ENCODE results near the gene ERVK3-1. TPM values are rescaled to one million over a fixed set of nuclear protein-coding genes. Genes with fewer than 3 reads are reported as not detected.

ERVK3-1 gene
- total and polyA plus RNA-seq, 2 of the 8 experiments (the other 6 are each of a cell fraction or from before 2014, with no cell fraction given) = 29.9 to 31.5 TPM

GRCh38 chr19:58362272-58362994, 57.3 kb downstream of the ERVK3-1 start, which contains the start of gene ZNF497 (continued):
- no peak for TF ChIP-seq SIX5 (IDR thresholded peaks at IDR 0.05; ENCODE audit: low read depth, low read length)
- TF ChIP-seq CBX5 (IDR thresholded peaks at IDR 0.05; ENCODE audit: low read depth, low read length) = no peak
- no peak for TF ChIP-seq RAD21 (IDR thresholded peaks at IDR 0.05 in 1 of 2, conservative IDR thresholded peaks at IDR 0.05 in 1 of 2; ENCODE audit: low read depth in 2 of 2, low read length in 2 of 2)
- peak; percentile 54; the same call in 1 of the 2 replicates for TF ChIP-seq EGR1 (IDR thresholded peaks at IDR 0.05; ENCODE audit: borderline replicate concordance, low read depth, low read length)
- no peak for TF ChIP-seq ZNF274 (IDR thresholded peaks at IDR 0.05; ENCODE audit: borderline replicate concordance, extremely low read depth, low read length)
- TF ChIP-seq POLR2AphosphoS5 (IDR thresholded peaks at IDR 0.05; ENCODE audit: low read depth, low read length) = peak; percentile 84; the same call in 1 of the 2 replicates
- peak; percentile 85; the same call in 1 of the 2 replicates for TF ChIP-seq YY1 (IDR thresholded peaks at IDR 0.05; ENCODE audit: low read depth, low read length)
- peak; percentile 91 for TF ChIP-seq PHF8 (conservative IDR thresholded peaks at IDR 0.05; ENCODE audit: low read depth, low read length)
- no peak for TF ChIP-seq NANOG (IDR thresholded peaks at IDR 0.05; ENCODE audit: insufficient read depth, low read depth, low read length, poor library complexity, severe bottlenecking)
- peak; percentile 94; the same call in 1 of the 2 replicates for TF ChIP-seq RBBP5 (IDR thresholded peaks at IDR 0.05; ENCODE audit: borderline replicate concordance, low read depth, low read length)
- TF ChIP-seq TEAD4 (IDR thresholded peaks at IDR 0.05; ENCODE audit: low read depth, low read length) = 0 out of 2 replicates have a peak, but pooled peaks have one; percentile 22
- TF ChIP-seq KDM1A (IDR thresholded peaks at IDR 0.05; ENCODE audit: borderline replicate concordance, low read length) = no peak
- no peak for TF ChIP-seq SUZ12 (IDR thresholded peaks at IDR 0.05; ENCODE audit: low read length)
- no peak for TF ChIP-seq CHD1 (IDR thresholded peaks at IDR 0.05; ENCODE audit: low read depth, low read length)
- TF ChIP-seq JUN (IDR thresholded peaks at IDR 0.05; ENCODE audit: low read depth, low read length) = no peak
- no peak for TF ChIP-seq SIRT6 (IDR thresholded peaks at IDR 0.05; ENCODE audit: low read length)
- no peak for TF ChIP-seq RXRA (IDR thresholded peaks at IDR 0.05; ENCODE audit: insufficient read depth, low read depth, low read length)
- peak; percentile 91 for TF ChIP-seq TBP (IDR thresholded peaks at IDR 0.05; ENCODE audit: low read depth, low read length)
- peak; percentile 73 for TF ChIP-seq ASH2L (IDR thresholded peaks at IDR 0.05; ENCODE audit: low read length)
- TF ChIP-seq, protein P1, sequence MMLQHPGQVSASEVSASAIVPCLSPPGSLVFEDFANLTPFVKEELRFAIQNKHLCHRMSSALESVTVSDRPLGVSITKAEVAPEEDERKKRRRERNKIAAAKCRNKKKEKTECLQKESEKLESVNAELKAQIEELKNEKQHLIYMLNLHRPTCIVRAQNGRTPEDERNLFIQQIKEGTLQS (IDR thresholded peaks at IDR 0.05; ENCODE audit: insufficient read depth, low read depth, low read length) = no peak
- TF ChIP-seq, protein P2, sequence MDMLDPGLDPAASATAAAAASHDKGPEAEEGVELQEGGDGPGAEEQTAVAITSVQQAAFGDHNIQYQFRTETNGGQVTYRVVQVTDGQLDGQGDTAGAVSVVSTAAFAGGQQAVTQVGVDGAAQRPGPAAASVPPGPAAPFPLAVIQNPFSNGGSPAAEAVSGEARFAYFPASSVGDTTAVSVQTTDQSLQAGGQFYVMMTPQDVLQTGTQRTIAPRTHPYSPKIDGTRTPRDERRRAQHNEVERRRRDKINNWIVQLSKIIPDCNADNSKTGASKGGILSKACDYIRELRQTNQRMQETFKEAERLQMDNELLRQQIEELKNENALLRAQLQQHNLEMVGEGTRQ (IDR thresholded peaks at IDR 0.05; ENCODE audit: low read length) = 0 out of 2 replicates have a peak, but pooled peaks have one; percentile 5
- TF ChIP-seq, protein P3, sequence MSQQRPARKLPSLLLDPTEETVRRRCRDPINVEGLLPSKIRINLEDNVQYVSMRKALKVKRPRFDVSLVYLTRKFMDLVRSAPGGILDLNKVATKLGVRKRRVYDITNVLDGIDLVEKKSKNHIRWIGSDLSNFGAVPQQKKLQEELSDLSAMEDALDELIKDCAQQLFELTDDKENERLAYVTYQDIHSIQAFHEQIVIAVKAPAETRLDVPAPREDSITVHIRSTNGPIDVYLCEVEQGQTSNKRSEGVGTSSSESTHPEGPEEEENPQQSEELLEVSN (IDR thresholded peaks at IDR 0.05) = no peak
